NCI-H345 treated with DMSO at 0.1 percent for 48 hours (cell line): ENCODE data around the gene SH3RF3.
A peak's percentile ranks its signal among the peaks of the same experiment; 100 is the strongest.
"Not testable (repeated sequence)": the region's sequence is repeated elsewhere in the genome, so short reads cannot be mapped to it uniquely, and the experiment has no call there.

Experiments
- DNase-seq: peaks from one replicate; lab custom pipeline; 2025; ENCODE audit not compliant: unreplicated experiment; lab: John Stamatoyannopoulos, UW

The SH3RF3 gene

DNA sequence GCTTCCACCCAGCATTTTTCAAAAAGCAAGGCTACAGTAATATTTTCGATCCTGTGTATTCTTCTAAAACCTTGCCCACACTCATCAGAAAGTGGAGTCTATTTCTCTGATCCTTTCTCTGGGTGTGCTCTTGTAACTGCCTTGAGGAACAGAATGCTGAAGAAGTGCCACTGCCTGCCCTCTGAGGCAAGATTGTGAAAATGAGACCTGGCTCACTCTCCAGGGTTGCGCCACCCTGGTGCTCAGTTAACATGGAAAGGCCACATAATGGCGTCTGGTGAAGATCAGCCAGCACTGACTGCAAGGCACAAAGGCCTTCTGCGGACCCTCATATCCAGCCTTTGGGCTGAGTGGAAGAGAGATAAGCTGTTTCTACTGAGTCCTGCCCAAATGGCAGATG lies 11.2 kb upstream of the SH3RF3 start:
- DNase-seq: no peak

DNA sequence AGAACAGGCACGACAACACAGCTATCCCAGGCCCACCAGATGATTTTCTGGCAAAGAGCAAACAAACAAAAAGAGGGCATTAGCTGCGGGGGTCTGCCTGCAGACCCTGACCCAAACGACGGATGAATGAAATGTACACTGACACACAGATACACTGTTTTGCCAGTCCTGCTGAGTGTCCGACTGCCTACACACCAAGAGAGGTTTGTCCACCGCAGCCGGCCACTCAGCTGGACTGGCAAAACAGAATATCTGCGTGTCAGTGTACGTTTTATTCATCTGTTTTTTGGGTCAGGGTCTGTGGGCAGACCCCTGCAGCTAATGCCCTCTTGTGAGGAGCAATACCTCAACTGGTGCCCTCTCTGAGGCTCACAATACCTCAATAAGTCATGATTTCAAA lies 10.7 kb upstream of the SH3RF3 start:
- no peak for DNase-seq

GRCh38 chr2:109120166-109120565 lies 8.8 kb upstream of the SH3RF3 start:
- DNase-seq: no peak

DNA sequence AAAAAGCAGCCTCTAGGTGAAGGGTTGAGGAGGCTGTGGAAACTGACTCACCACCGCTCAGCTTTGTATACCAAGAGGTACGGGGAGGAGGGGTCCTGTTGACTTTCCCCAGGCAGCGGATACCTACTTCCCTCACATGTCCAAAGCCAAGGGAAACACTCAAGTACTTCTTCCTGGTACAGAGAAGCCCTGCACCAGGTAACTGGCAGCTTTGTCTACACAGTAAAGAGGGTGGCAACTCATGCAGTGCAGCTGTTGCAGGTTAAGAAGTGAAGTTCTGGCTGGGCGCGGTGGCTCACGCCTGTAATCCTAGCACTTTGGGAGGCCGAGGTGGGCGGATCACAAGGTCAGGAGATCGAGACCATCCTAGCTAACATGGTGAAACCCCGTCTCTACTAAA lies 8.3 kb upstream of the SH3RF3 start:
- not testable (repeated sequence) for DNase-seq

GRCh38 chr2:109123586-109124201 lies 5.3 kb upstream of the SH3RF3 start:
- DNase-seq: no peak

- DNase-seq: peak; percentile 48
Measured at GRCh38 chr2:109124982-109125592, 3.9 kb upstream of the SH3RF3 start.

GRCh38 chr2:109125593-109126500 lies 3.2 kb upstream of the SH3RF3 start:
- DNase-seq: no peak

DNA sequence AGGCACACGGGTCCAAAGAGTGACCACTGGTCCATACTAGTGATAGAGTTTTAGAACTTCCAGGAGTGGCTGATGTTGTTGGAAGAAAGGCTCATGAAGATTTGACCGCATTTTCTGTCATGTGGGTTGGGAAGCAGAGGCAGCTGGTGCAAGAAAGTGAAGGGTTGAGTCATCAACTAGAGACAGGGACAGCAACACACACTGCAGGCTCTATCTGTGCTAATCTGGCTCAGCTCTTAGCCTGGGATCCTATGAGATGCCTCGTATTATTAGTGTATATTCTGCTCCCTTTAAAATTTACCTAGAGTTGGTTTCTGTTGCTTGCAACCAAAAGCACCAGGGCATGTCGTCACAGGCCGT lies 2.5 kb upstream of the SH3RF3 start:
- DNase-seq: no peak

- DNase-seq: no peak
Measured at GRCh38 chr2:109127556-109127955, 1.4 kb upstream of the SH3RF3 start.

GRCh38 chr2:109128048-109128615 lies 873 bp upstream of the SH3RF3 start:
- peak; percentile 89 for DNase-seq

GRCh38 chr2:109129356-109129920 lies 433 bp downstream of the SH3RF3 start:
- no peak for DNase-seq

GRCh38 chr2:109129921-109130722 lies 1.1 kb downstream of the SH3RF3 start:
- DNase-seq: no peak

DNA sequence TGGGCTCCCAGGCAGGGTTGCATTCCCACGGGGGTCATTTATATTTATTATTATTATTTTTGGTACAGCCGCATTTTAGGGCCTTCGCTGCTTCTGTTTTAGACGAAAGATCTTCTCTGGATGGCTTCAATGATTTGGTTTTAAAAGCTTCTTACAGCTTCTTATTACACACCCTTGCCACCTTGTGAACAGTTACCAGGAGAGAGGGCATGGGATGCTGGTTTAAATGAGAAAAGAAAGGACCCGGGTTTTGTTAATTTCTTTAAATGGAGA lies 1.7 kb downstream of the SH3RF3 start:
- DNase-seq: no peak

GRCh38 chr2:109131777-109132176 lies 2.8 kb downstream of the SH3RF3 start:
- no peak for DNase-seq

DNA sequence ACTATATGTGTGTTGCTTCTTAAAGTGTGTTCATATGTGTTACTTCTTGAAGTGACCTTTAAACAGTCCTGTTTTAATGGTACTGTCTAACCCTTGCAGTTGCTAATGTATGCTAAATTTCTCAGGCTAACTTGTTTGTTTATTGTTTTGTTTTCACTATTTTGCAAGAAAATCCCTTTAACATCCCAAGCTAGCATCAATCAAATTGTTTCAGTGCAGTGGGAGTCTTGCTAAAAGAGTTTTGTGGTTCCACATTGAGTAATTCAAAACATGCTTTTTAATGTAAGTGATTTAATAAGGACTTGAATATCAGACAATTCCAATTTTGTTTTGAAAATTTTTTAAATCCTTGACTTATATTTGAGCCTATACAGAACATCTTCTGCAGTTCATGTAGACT lies 3.6 kb downstream of the SH3RF3 start:
- no peak for DNase-seq

- no peak for DNase-seq
Measured at GRCh38 chr2:109133746-109134145, 4.7 kb downstream of the SH3RF3 start.

- DNase-seq: no peak
Measured at GRCh38 chr2:109134741-109135358, 5.8 kb downstream of the SH3RF3 start.

DNA sequence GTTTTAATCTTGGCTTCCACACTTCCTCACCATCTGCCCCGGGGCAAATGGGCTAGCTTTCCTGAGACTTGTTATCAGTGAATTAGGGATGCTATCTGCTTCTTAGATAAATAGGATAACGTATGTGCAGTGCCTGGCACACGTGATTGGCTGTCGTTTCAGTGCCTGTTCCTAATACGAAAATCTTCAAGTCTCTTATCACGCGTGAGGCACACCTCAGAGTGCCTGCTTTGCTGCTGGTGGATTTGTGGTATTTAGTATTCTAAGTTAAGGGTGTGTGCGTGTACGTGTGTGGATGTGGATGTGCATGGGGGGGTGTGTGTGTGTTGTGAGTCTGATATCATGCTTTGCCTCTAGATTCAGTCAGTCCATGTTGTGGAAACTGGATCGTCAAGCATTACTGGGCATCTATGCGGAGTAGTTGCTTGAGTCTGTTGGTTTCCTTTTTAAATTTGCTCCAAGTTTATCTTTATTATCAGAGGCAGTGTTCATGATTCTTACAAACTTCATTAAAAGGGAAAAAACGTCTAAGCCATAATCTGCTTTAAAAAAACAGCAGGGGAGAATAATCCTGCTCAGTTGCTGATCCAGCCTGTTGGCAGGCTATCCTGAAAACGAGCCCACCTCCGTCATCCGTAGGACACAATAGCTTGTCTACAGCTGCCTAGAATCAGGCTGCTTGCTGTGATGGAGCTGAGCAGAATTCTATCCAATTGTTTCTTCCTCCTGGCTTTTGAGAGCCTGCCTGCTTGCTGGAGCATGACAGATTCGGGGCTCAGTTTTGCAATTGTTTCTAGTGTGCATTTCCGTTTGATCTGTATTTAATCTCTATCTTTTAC lies 6.6 kb downstream of the SH3RF3 start:
- peak; percentile 88 for DNase-seq

GRCh38 chr2:109136542-109136941 lies 7.5 kb downstream of the SH3RF3 start:
- DNase-seq: no peak

DNA sequence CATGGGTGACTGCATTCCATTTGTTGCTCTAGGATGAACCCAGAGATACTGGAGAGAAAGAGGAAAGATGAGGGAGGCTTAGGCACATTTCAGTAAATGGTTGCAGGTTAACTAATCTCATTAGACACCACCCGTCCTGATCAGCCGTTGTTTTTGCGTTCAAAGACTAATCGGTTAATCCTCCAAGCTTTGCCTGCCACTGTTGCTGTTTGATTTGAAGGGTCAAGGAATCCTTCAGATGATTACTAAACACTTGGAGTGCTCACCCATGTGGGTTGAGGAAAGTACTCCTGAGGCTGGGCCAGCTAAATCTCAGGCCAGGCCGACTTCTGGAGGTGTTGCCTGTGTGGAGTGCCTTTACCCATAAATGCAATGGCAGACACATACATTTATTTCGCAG lies 8.6 kb downstream of the SH3RF3 start:
- no peak for DNase-seq
